Activated CD8-positive, alpha-beta memory T cell treated with anti-CD3 and anti-CD28 coated beads, Interleukin-2, amount 50 U/mL, for 1 hour (primary cell): ENCODE data around the gene FAM161B.
"Not testable (repeated sequence)": the region's sequence is repeated elsewhere in the genome, so short reads cannot be mapped to it uniquely, and the experiment has no call there.

Experiments
- DNase-seq: peaks from one replicate; pipeline ENCODE4 v3.0.0-alpha.2; 2020; ENCODE audit errors: extremely low read depth

The FAM161B gene

GRCh38 chr14:73942180-73942579 is 7.7 kb downstream of the FAM161B start:
- no peak for DNase-seq

- no peak for DNase-seq
Observed at GRCh38 chr14:73937012-73937411, 12.9 kb downstream of the FAM161B start.

- DNase-seq, result no peak
Observed at GRCh38 chr14:73936548-73936947, 13.3 kb downstream of the FAM161B start.

GRCh38 chr14:73935666-73936065 is 14.2 kb downstream of the FAM161B start:
- DNase-seq, result no peak

- DNase-seq, result no peak
Observed at GRCh38 chr14:73924337-73924736, 25.6 kb downstream of the FAM161B start.

- DNase-seq, result not testable (repeated sequence)
Observed at GRCh38 chr14:73919457-73919856, 30.4 kb downstream of the FAM161B start.

- no peak for DNase-seq
Observed at GRCh38 chr14:73916324-73916723, 33.6 kb downstream of the FAM161B start.

GRCh38 chr14:73913256-73913655 is 36.6 kb downstream of the FAM161B start:
- DNase-seq, result no peak

GRCh38 chr14:73909681-73910080 is 40.2 kb downstream of the FAM161B start:
- no peak for DNase-seq

GRCh38 chr14:73903028-73903427 is 46.9 kb downstream of the FAM161B start:
- no peak for DNase-seq

- DNase-seq, result no peak
Observed at GRCh38 chr14:73896521-73896920, 53.4 kb downstream of the FAM161B start.

GRCh38 chr14:73895939-73896338 is 54.0 kb downstream of the FAM161B start:
- no peak for DNase-seq

GRCh38 chr14:73894180-73894687 is 55.7 kb downstream of the FAM161B start:
- DNase-seq, result not testable (repeated sequence)

GRCh38 chr14:73889376-73889775 is 60.5 kb downstream of the FAM161B start:
- no peak for DNase-seq

- DNase-seq, result no peak
Observed at GRCh38 chr14:73888971-73889370, 60.9 kb downstream of the FAM161B start.

- DNase-seq, result no peak
Observed at GRCh38 chr14:73888460-73888725, 61.5 kb downstream of the FAM161B start.

- DNase-seq, result no peak
Observed at GRCh38 chr14:73887694-73888459, 62.0 kb downstream of the FAM161B start.

GRCh38 chr14:73887318-73887616 is 62.6 kb downstream of the FAM161B start:
- no peak for DNase-seq

- DNase-seq, result peak; percentile 77
Observed at GRCh38 chr14:73886449-73887317, 63.2 kb downstream of the FAM161B start, which contains the start of gene ZNF410. Gene ZNF410 (plus strand): TSS chr14:73886859. CDS start chr14:73892176, 5,317 bp downstream.

GRCh38 chr14:73884438-73885190 is 65.3 kb downstream of the FAM161B start:
- DNase-seq, result no peak
